CD4-positive, alpha-beta T cell treated with Interleukin-17A for 1 hour (primary cell): ENCODE measurements around the gene SLC12A9.

Experiments used
- DNase-seq: peaks from one replicate; pipeline ENCODE4 v3.0.0-alpha.2; 2020

The SLC12A9 gene

DNA sequence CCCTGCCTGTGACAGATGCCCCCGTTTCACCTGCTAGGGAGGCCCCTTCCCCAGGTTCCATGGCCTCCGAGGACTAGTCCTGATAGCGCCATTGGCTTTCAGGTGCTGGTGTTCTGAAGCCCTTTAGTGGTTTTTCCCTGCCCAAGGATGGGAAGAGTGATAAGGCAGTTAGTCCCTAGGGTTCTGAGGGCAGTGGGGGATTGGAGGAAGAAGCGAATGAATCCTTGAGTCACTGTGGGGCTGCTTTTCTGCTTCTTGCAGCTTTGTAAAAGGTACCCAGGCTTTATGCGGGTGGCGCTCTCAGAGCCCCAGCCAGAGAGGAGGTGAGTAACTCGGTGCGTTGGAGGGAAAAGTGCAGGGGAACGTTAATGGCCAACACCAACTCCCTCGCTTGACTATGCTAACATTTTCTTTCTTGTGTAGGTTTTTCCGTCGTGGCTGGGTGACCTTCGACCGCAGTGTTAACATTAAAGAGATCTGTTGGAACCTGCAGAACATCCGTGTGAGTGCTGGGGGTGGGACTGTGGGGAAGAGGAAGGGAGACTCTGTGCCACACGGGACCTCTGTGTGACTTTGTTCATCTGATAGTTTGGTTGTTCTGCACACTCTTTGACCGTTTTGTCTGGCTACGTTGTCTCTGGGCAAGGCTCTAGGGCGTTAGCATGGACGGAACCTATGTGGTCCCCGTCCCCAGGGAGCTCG is 33.1 kb downstream of the SLC12A9 start:
- no peak for DNase-seq

DNA sequence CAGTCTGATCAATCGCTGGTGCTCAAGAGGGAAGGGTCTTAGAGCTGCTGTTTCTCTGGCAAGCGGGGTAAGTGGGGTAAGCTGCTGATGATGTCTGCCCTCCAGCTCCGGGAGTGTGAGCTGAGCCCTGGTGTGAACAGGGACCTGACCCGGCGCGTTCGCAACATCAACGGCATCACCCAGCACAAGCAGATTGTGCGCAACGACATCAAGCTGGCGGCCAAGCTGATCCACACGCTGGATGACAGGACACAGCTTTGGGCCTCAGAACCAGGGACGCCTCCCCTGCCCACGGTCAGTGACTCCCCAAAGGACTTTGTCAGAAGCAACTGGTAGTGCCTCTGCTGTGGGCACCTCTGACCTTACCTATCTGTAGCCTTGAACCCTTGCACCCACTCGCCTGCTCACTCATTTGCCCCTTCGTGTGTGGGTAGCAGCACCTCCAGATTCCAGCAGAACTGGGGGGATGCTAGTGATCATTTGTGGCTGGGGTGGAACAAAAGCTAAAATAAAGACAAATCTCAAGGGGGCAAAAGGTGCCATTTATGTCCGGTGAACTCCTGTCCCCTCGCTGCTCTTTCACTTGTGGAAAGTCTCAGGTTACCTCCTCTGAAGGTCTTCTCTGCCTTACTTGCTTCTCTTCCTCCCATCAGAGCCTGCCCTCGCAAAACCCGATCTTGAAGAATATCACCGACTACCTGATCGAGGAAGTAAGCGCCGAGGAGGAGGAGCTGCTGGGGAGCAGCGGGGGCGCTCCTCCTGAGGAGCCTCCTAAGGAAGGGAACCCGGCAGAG is 33.8 kb downstream of the SLC12A9 start:
- DNase-seq, result no peak

DNA sequence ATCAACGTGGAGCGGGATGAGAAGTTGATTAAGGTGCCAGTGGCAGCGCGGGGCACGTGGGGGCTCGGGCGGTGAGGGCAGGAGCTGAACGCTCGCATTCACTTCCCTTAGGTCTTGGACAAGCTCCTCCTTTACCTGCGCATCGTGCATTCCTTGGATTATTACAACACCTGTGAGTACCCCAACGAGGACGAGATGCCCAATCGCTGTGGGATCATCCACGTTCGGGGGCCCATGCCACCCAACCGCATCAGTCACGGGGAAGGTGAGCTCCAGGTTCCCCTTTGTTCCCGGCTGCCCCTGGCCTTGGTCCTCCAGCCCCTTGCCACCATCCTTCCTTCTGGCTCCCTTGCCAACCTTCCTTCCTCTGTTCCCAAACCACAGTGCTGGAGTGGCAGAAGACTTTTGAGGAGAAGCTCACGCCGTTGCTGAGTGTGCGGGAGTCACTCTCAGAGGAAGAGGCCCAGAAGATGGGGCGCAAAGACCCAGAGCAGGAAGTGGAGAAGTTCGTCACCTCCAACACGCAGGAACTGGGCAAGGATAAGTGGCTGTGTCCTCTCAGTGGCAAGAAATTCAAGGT is 34.5 kb downstream of the SLC12A9 start:
- DNase-seq, result peak; percentile 40

DNA sequence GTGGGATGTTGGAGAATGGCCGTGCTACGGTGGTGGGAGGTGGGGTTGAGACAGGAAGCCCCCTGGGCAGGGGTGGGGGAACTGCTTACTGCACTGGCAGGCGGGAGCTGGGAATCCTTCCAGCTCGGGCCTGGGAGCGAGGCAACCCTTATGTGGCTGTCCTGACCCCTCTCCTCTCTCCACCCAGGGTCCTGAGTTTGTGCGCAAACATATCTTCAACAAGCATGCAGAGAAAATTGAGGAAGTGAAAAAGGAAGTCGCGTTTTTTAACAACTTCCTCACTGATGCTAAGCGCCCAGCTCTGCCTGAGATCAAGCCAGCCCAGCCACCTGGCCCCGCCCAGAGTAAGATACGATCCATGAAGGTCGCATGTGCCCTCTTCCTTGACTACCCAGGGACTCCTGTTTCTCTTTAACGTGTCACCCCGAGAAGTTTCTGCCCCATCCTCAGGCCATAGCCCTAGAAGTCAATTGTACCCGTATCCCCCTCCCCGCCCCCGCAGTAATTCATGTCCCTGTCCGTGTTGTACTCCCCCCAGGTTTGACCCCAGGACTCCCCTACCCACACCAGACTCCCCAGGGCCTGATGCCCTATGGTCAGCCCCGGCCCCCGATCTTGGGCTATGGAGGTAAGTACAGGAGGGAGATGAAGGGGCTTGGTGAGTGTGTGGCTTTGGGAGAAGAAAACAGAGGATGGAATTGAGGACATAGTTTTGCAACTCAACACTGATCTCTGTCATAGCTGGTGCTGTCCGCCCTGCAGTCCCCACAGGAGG is 35.2 kb downstream of the SLC12A9 start:
- peak; percentile 78 for DNase-seq

DNA sequence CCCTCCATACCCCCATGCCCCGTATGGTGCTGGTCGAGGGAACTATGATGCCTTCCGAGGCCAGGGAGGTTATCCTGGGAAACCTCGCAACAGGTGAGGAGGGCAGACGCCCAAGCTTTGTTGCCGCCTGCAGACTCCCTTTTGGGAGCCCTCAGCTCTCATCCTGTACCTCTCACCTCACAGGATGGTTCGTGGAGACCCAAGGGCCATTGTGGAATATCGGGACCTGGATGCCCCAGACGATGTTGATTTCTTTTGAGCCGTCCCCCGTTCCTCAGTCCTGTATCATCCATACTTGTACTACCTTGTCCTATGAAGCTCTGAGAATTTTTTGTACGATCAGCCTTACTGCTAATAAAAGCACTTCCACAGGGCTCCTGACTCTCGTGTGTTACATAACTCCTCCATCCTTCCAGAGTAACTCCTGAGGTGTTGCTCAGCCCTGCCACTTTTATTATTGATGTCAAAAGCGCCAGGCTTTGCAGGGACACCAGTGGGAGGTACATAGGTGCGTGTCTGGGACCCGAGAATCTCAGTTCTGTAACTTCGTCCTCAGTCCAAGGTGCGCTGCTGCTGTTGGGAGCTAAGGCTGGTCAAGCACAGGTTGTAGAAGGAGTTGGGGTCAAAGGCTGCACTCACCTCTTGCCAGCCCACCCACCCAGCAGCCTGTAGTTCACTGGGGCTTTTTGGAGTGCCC is 35.9 kb downstream of the SLC12A9 start:
- DNase-seq, result no peak

DNA sequence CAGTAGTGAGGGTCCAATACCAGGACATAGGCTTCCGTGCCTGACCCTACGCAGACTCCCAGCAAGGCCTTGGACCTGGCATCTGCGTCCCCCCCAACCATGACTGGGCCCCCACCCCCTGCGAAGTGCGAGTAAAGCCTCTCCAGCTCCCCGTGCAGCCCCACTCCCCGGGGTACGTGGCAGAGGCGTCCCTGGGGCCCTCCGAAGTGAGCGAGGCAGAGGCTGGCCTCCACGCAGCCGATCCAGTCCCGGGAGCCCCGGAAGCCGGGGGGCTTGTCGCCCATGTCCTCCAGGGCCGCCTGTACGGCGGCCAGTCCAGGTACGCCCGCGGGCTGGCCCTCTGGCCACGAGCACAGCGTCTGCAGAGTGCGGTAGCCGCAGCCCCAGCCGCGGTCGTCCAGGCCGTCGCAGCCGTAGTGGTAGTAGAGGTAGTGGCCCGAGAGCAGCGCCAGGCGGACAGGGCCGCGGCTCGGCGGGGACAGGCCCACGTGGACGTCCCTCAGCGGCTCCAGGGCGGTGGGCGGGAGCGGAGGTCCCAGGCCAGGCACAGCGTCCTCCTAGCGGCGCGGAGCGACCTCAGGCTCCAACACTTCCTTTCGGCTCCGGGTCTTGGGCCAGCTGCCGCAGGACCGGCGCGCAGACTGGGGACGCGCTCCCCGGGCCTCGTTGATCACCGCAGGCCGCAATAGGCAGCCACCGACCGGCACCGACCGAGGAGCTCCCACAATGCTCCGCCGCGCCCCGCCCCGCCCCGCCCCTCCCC is 36.7 kb downstream of the SLC12A9 start, which contains the start of gene UFSP1:
TSS of gene UFSP1 (minus strand) at position 728 of the 763 bp plus-strand sequence. CDS start at position 284, 444 bp downstream.
- no peak for DNase-seq

DNA sequence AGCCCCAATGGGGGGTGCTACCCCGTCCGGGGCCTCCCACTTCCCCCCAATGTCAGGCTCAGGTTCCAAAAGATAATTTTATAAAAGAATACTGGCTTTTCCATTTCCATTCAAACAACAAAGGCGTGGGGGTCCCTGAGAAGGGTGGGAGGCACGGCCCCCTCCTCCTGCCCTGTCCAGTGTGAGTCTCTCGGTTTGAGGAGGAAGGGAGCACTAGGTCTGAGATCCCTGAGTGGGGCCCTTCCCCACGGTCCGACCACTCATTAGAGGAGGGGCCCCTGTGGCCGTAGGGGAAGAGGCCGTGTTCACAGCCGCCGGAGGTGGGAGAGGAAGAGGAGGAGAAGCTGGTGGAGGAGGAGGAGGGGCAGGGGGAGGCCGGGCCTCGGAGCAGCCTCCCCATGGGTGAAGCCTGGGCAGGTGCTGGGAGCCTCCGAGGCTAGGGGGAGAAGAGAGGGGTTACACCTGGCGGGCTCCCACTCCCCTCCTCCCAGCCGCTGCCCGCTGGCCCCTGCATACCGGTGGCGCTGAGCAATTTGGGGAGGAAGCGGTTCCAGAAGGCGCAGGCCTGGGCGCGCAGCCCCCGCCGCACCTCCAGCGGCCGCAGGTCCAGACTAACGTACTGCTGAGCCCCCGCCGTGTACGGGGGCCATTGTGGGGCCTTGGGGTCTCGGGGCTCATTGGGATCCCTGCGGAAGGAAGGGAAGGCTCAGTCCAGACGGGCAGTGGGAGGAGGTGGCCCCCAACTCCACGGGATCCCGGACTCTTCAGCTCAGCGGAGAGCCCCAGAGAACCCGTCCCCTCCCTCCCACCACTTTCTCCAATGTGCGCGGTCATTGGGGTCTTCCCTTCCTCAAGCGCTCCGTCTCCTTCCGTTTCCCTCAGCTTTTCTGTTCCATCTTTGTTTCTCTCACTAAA is 38.4 kb downstream of the SLC12A9 start:
- DNase-seq, result no peak

DNA sequence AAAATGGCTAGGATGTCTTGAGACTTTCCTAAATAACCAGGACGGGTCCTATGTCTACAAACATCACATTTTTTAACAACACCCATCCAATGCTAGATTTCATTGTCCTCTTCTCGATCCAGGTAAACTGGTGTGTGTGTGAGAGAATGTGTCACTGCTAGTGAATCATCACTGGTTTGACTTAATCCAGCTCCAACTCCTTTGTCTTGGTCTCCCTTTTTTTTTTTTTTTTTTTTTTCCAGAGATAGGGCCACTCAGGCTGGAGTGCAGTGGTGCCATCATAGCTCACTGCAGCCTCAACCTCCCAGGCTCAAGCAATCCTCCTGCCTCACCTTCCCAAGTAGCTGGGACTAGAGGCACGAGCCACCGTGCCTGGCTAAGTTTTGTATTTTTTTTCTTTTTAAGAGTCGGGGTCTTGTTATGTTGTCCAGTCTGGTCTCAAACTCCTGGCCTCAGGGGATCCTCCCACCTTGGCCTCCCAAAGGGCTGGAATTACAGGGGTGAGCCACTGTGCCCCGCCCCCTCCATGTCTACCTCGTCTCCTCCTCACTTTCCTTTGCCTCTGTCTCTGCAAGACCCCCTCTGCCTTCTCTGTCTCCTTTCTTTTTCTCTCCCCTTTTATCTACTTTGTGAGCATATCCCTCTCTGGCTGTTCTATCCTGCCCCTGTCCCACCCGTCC is 39.2 kb downstream of the SLC12A9 start:
- no peak for DNase-seq

DNA sequence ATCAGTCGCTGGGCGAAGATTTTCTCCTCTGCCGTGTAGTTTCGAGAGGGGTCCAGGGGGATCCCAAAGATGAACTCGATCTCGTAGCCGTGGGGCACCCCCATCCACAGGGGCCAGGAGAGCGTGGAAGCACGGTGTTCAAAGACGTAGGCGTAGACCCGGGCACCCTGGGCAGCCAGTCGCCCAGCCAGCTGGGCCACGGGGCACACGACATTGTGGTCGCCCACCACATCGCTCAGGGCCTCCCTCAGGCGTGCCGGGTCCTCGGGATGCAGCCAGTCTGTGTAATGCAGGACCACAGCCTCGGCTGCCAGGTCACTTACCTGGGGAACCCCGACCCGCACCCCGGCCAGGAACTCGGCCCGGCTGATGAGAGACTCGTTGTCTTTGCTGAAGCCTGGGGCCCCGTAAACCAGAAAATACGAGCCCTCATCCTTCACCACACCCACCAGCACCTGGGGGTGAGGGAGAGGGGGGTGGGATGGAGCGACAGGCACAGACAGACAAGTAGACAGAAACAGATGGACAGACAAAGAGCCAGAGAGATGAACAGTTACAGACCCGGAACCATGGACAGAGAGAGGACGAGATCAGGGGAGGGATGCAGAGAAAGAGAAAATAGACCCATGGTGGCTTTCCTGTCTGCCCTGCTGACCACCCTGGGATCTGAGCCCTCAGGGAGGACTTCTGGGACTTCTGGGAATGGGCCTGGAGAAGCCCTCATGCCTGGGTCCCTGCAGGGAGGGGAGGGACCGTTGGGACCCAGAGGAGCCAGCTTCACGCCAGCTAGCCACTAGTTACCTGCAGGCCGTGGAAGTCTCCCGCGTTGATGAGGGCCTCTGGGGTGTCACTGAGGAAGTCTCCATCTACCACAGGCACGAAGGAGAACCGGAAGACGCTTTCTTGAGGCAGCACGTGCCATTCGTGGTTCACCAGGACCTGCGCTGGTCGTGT is 40.1 kb downstream of the SLC12A9 start:
- no peak for DNase-seq

DNA sequence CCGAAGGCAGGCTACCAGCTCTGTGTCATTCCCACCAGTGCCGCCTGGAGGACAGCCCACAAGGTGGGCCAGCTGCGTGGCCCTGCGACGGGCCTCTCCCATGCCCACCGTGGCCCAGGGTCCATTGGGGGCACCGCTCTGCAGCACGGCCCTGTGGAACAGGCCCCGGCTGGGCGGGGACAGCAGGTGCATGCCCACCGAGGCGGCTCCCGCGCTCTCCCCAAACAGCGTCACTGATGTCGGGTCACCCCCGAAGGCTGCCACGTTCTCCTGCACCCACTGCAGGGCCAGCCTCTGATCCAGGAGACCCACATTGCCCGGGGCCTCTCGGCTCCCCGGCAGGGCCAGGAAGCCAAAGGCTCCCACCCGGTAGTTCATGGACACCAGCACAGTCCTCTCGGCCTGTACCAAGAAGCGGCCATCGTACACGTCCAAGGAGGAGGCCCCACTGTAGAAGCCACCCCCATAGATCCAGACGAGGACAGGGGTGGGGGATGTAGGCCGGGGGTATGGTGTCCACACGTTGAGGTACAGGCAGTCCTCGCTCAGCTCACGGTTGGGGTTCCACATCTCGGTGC is 40.9 kb downstream of the SLC12A9 start:
- no peak for DNase-seq

DNA sequence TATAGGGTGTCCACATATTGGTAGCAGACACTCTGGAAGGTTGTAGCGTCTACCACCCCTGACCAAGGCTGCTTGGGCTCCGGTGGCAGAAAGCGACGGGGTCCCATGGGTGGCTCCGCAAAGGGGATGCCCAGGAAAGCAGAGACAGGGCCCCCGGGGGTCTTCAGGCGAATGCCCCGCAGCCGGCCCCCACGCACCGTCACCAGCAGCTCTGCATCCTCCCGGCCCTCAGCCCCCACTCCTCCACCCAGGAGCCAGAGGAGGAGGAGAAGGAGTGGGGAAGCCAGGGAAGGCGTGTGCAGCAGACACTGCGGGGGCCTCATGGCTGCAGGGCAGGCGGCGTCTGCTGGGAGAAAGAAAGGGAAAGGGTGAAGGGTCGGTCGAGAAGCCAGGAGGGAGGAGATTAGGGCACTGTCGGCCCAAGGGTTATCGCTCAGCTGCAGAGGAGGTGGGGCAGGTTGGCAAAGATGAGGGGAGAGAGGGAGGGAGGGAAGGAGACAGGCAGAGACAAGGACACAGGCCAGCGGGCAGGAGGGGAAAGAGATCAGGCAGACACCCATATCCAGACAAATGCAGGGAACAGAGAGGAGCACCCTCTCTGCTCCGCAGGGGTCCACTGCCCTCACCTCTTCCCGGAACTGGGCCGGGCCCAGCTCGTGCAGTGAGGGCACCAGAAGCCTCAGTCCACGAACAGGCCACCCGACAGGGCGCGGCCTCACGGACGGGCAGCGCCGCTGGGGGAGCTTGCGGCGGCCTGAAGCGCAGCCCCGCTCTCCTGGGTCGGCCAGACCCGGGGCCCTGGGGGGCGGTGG is 41.6 kb downstream of the SLC12A9 start:
- no peak for DNase-seq

DNA sequence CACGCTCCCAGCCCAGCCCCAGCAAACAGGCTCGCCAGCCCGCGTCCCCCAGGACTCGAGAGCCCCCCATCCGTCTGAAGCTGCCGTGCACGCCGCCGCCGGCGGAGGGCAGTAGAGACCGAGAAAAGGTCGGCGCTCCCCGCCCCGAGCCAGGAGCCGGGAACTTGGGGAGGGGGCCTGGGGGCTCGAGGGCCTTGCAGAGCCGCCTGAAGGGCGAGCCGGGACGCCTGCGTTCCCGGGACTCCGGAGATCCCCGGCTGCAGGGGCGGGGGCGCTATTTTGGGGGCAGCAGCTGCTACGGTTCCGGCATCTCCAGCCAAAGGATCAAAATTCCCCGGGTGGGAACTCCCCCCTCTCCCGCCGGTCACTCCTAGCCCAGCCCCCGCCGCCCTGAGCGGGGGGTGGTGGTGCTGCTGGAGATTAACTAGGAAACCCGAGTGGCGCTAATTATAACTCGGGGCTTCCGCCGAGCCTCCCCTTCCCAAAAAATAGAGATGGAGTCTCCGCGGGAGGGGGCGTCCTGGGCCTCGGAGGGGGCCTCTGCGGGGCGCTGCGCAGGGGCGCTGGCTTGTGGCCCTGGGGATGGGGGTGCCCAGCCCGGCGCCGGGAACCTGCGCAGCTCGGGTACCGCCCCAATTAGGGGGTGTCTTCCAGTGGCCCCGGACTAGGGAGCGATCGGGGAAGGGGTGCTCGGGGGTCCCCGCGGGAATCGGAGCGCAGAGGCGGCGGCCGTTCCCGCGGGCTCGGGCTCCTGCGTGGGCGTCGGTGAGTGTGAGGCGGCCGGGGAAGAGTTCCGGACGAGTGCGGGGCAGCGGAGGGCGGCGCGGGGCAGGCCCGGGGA is 42.6 kb downstream of the SLC12A9 start:
- DNase-seq, result peak; percentile 58

DNA sequence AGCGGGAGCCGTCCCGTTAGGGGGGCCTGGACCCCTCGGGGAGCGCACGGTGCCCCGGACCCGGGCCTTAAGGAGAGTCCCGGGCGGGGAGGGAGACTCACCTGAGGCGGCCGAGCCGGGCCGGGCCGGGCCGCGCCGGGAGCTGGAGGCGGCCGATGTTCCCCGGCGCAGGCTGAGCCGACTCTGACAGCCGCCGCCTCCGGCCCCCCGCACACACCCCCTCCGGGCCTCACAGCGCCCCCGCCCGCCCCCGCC is 43.1 kb downstream of the SLC12A9 start, which contains the start of gene ACHE:
TSS of gene ACHE (minus strand) at position 188 of the 255 bp plus-strand sequence. CDS start 1,656 bp downstream, outside the sequence.
- DNase-seq, result no peak

DNA sequence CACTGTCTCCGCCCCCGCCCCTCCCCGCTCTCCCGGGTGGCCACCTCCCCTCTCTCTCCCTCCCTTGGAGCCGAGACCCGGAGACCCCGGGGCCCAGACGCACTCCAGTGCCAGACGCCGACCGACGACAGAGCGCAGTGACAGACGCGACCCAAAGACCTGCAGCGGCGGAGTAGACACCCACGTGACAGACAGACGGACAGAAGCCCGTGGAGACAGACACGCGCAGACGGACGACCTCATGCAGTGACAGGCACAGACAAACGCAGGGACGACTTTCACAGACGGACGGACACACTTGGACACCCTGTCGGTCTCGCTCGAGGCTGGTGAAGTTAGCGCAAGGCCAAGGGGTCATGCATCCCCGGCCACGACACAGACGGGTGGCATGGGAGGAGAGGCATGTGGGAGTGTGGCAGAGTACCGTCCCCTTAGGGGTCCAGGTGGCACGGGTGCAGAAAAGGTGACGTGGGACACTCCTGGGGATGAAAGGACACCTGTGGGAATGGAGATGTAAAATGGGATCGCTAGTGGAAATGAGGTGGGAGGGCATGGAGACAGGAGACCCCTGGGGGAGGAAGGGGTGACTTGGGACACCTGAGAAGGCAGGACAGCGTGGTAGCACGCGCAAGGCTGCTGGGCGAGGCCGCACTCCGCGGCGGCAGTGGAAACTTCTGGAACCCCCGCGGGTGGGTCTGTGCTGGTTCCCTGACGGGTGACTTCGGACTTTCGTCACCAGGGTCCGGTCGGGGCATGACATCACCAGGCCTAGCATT is 43.6 kb downstream of the SLC12A9 start:
- peak; percentile 60 for DNase-seq

DNA sequence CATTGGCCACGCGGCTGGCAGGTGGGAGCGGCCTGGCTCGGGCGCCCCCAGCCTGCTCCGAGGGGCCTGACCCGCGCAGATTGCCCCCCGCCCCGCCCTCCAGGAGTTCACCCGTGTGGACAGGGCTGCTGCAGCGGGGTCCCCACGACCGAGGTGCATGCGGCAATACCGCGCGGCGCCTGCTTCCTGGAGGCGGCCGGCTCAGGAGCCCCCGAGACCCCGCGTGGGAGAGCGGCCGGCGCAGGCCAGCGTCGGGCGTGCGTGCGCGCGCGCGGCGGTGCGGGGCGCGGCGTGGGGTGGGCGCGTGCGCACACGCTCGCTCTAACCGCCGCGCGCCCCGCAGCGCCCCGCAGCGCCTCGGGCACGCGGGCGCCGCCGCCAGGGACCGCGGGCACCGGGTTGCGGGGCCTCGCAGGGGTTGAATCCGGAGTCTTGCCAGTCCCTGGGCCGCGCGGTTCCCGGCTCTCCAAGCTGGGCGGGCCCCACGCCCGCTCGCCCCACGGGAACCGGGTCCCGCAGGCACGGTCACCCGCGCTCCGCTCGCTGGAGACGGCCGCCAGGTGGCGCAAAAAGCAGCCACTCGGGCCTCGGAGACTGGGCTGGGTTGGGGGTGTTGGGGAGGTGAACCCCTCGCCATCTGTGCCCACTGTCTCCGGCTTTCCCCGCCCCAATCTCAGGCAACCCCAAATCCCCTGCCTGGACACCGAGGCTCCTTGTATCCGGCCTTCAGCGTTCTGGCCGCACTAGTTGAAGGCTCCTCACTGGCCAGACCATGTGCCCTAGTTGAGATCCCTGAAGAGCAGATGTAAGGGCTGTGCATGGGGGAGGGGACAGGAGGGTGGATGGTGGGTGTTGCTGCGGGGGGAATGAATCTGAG is 44.5 kb downstream of the SLC12A9 start:
- peak; percentile 67 for DNase-seq
